ENCODE results near the gene MRPS18A.
"Not testable (repeated sequence)": the region's sequence is repeated elsewhere in the genome, so short reads cannot be mapped to it uniquely, and the experiment has no call there.

The MRPS18A gene

DNA sequence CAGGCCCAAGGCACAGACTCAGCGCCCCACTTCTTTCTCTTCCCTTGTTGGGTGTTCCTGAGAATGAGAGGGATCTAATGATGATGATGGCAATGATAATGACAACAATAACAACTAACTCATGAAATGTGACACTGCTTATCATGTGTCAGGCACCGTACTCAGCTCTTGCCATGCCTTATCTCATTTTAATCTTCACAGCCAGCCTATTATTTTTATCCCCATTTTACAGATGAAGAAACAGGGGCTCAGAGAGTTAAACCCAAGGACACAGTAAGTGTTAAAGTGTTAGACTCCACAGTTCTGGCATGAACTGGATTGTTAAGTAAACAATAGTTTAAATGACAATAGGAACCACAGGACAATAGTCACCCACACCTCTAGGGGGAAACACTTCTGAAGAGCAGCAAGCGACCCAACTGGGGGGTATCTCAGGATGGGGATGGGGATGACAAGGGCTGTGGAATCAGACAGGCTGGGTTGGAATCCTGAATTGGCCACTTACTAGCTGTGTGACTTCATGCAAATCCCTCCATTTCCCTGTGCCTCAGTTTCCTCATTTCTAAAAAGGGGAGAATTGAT is 30.3 kb downstream of the MRPS18A start:
- in situ Hi-C loops (cut with HindIII; ENCODE audit: low pct_ligation_motif_present, low pct_unique_long_range_greater_than_20kb, low sequenced_read_pairs): no loop called here
- no peak for DNase-seq

DNA sequence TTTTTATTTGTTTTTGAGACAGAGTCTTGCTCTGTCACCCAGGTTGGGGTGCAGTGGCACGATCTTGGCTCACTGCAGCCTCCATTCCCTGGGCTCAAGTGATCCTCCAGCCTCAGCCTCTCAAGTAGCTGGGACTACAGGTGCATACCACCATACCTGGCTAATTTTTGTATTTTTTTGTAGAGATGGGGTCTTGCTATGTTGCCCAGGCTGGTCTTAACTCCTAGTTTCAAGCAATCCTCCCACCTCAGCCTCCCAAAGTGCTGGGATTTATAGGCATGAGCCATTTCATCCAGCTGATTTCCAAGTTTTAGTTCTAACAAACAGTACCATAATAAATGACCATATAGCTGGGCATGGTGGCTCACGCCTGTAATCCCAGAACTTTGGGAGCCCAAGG is 34.8 kb downstream of the MRPS18A start:
- DNase-seq; in situ Hi-C loops (cut with HindIII; ENCODE audit: low pct_ligation_motif_present, low pct_unique_long_range_greater_than_20kb, low sequenced_read_pairs): not testable (repeated sequence)

DNA sequence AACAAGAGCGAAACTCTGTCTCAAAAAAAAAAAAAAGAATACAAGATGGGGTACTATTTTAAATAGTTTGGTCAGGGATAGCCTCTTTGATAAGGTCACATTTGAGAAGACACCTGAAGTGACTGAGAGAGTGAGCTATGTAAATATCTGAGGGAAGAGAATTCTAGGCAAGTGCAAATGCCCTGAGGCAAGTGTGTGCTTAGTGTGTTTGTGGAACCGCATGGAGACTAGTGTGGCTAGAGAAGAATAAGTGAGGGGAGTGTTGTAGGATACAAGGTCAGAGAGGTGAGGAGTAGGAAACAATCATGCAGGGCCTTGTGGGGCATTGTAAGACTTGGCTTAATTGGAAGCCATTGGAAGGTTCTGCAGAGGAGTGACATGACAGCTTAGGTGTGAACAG is 39.3 kb downstream of the MRPS18A start:
- DNase-seq: no peak

DNA sequence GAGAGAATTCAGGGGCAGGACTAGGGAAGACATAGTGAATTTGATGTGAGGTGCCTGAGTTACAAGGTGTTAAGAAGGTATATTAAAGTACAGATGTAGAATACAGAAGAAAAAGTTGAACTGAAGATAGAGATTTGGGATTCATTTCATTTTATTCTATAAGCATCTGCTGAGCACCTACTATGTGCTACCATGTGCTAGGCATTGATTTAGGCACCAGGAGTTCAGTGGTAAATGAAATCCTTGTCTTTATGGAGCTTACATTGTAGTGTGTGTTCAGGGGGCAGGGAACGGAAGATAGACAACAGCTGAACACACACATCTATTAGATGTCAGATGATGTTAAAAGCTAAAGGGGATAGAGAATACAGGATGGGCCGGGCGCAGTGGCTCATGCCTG is 40.0 kb downstream of the MRPS18A start:
- DNase-seq: no peak
- in situ Hi-C loops (cut with HindIII; ENCODE audit: low pct_ligation_motif_present, low pct_unique_long_range_greater_than_20kb, low sequenced_read_pairs): no loop called here

More for the DNA sequence above, 39.3 kb downstream of the MRPS18A start:
- in situ Hi-C loops (cut with HindIII; ENCODE audit: low pct_ligation_motif_present, low pct_unique_long_range_greater_than_20kb, low sequenced_read_pairs): no loop called here

DNA sequence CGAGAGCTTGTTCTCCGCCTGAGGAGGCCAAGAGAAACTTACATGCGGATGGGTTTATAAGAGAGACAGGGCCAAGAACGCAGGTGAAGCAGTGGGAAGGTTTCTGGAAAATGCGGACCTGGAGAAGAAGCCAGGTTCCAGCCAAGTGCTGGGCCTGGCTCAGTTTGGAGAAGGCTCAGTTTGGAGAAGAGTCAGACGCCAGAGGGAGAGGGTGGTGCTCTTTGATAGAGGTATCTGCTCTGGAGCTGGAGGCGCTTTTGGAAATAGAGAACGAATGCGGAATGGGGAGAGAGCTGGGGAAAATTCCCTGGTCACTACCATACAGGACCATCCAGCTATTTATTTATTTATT is 42.0 kb downstream of the MRPS18A start:
- DNase-seq: no peak
- in situ Hi-C loops (cut with HindIII; ENCODE audit: low pct_ligation_motif_present, low pct_unique_long_range_greater_than_20kb, low sequenced_read_pairs): no loop called here

DNA sequence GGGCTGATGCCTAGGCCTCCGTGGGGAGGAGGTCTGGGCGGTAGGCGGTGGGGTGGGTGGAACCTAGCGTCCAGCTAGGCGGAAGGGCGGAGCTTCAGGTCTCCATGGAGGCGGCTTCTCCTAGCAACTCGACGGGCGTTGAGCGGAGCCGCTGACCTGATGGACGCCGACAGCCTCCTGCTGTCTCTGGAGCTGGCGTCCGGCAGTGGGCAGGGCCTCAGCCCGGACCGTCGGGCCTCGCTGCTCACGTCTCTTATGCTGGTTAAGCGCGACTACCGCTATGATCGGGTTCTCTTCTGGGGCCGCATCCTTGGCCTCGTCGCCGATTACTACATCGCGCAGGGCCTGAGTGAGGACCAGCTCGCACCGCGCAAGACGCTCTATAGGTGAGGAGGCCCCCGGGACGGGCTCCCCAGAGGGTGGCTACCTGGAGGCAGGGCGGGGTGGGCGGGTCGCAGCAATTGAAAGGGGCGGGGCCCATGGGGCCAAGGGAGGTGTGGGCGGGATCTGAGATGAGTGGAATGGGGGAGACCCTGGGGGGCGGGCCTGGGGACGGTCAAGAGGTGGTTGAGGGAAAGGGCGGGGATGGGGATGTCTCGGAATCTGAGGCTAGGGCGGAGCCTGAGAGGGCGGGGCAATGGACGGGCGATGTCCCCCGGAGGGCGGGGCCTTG is 42.5 kb downstream of the MRPS18A start, which contains the start of gene RSPH9:
Gene RSPH9, plus strand, starts transcription at position 97 of the 673 bp plus-strand sequence. Its CDS starts 63 bp downstream, at position 160.
- in situ Hi-C loops (cut with HindIII; ENCODE audit: low pct_ligation_motif_present, low pct_unique_long_range_greater_than_20kb, low sequenced_read_pairs): no loop called here
- DNase-seq: peak; percentile 85

DNA sequence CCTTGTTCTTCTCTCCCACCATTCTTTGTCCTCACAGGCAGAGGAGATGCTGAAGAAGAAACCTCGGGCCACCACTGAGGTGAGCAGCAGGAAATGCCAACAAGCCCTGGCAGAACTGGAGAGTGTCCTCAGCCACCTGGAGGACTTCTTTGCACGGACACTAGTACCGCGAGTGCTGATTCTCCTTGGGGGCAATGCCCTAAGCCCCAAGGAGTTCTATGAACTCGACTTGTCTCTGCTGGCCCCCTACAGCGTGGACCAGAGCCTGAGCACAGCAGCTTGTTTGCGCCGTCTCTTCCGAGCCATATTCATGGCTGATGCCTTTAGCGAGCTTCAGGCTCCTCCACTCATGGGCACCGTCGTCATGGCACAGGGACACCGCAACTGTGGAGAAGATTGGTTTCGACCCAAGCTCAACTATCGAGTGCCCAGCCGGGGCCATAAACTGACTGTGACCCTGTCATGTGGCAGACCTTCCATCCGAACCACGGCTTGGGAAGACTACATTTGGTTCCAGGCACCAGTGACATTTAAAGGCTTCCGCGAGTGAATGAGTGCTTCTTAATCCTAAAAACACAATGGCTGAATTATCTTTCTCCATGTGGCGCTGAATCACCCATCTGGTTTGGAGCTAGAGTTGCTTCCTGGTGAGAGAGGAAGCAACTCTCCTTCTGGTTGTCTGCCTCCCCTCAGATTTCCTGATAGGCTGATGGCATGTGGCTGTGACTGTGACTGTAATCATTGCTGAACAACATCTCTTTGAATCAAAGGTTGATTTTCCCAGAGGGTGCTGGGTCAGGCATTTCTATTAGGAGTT is 47.4 kb downstream of the MRPS18A start:
- no peak for DNase-seq
- in situ Hi-C loops (cut with HindIII; ENCODE audit: low pct_ligation_motif_present, low pct_unique_long_range_greater_than_20kb, low sequenced_read_pairs): no loop called here

DNA sequence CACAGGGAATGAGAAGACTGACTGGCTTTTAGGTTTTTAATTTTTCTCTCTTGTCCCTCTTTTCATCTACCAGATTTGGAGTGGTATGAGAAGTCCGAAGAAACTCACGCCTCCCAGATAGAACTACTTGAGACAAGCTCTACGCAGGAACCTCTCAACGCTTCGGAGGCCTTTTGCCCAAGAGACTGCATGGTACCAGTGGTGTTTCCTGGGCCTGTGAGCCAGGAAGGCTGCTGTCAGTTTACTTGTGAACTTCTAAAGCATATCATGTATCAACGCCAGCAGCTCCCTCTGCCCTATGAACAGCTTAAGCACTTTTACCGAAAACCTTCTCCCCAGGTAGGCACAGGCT is 51.3 kb downstream of the MRPS18A start:
- no peak for DNase-seq
- in situ Hi-C loops (cut with HindIII; ENCODE audit: low pct_ligation_motif_present, low pct_unique_long_range_greater_than_20kb, low sequenced_read_pairs): no loop called here

DNA sequence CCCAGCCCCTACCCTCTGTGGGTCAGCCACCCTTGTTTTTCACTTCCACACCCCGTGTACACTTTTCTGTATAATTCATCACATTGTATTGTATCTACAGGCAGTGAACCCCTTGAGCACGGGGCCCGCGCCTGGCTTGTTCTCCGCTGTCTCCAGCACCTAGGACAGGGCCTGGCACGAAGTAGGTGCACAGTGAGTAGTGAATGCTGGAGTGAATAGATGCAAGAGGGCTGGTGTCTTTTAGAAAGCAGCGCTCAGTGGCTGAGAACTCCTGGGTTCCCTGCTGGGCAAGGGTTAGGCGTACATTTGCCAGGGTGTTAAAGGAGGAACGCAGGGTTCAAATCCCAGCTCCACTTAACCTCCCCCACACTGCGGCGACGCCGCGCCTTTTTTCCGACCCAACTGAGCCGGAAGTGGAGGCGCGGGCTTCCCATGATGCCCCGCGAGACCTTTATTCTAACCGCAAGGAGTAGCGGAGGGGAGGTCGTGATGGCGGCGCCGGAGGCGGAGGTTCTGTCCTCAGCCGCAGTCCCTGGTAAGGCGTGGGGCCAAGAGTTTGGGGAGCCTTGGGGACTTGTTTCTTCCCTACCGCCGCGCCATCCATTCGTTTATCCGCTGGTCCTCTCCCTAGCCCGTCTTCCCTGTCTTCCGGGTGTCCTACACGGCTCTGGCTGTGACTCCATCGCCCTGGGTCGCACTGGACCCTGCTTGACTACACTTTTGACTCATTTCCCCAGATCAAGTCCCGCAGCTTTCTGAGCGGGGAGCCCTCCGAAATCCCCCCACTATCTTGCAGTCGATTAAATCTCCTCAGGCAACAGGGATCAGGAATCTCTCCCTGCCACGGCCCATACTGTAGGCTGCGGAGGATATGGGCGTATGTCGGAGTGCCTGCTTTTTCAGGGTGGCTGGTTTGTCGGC is 51.9 kb downstream of the MRPS18A start, which contains the start of gene MAD2L1BP:
Gene MAD2L1BP, plus strand, starts transcription at position 454 of the 921 bp plus-strand sequence. Its CDS starts 36 bp downstream, at position 490.
- peak; percentile 76 for DNase-seq
- in situ Hi-C loops (cut with HindIII; ENCODE audit: low pct_ligation_motif_present, low pct_unique_long_range_greater_than_20kb, low sequenced_read_pairs): no loop called here

DNA sequence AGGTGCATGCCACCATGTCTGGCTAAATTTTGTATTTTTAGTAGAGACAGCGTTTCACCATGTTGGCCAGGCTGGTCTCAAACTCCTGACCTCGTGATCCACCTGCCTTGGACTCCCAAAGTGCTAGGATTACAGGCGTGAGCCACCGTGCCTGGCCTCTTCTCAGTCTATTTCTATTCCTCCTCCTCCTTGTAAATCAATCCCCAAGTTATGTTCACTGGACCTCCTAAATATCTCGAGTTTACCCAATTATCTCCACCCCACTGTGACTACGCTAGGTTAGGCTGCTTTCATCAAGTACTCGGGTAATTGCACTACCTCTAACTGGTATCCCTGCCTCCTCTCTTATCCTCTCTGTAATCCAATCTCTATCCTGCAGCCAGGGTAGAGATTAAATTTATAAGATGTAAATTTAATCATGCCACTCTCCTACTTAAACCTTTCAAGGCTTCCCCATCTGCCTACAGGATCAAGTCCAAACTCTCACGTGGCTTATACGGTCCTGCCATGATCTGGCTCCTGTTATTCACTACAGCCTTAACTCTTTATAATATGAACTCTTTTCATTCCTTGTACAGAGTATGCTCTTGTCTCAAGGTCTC is 52.8 kb downstream of the MRPS18A start:
- in situ Hi-C loops (cut with HindIII; ENCODE audit: low pct_ligation_motif_present, low pct_unique_long_range_greater_than_20kb, low sequenced_read_pairs): no loop called here
- DNase-seq: no peak

DNA sequence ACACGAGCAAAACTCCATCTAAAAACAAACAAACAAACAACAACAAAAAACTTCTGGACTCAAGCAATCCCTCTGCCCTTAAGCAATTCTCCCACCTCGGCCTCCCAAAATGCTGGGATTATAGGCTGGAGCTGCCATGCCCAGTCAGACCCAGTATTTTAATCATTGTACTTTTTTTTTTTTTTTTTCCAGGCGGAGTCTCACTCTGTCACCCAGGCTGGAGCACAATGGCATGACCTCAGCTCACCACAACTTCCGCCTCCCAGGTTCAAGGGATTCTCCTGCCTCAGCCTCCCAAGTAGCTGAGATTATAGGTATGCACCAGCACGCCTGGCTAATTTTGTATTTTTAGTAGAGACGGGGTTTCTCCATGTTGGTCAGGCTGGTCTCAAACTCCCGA is 54.6 kb downstream of the MRPS18A start:
- DNase-seq; in situ Hi-C loops (cut with HindIII; ENCODE audit: low pct_ligation_motif_present, low pct_unique_long_range_greater_than_20kb, low sequenced_read_pairs): not testable (repeated sequence)

DNA sequence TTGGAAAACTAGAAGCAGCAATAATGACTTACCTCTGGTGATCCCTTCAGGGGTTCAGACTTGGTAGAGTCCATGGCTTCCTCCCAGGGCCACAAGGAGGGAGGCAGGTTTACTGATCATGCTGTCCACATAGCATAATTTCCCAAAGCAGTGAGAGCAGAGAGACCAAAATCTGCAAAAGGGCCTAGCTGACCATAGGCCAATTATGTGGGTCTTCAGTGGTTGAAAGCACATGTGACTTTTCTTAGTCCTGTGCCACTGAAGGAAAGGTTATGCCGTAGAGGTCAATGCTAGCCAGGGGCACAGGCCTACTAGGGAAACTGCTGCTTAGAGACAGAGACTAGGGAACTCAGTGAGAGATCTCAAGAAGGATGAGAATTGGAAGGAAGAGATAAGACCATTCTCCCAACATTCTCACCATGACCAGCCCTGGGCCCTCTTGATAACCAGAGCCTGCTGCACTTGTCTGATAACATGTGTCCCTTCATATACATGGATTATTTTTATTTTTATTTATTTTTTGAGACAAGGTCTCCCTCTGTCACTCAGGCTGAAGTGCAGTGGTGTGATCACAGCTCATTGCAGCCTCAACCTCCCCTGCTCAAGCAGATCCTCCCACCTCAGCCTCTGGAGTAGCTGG is 56.5 kb downstream of the MRPS18A start:
- DNase-seq: no peak

DNA sequence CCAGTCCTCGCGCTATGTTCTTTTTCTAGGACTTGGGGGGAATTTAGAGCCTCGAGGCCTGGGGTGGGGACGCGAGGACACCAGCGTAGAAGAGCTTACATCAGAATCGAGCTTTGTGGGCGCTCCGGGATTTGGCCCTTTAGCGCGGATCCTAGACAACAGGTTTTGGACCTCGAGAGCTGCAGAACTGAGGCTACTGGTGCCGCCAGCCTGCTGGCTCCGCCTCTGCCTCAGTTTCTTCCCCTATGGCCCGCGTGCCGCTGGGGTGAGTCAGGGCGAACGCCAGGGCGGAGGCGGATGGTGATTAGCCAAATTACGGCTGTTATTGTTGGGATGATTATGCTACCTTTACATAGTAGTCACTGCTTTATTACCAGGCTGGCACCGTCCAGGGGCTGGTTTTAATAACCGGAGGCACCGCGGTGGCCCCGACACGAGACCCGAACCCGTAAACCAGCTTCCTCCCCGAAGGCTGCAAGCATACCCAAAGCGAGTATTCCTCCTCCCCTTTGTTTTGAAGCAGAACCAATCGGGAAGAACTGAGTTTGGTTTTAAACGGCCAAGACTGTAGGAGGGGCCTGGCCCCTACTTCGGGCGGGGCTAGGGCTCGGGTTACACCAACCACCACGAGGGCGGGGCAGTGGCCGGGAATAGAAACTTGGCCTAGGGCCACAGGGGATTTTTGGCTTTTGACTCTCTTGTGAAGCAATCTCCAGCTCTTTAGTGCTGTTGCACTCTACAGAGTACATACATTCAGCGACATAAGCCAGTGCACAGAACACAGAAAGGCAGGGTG is 57.9 kb downstream of the MRPS18A start:
- in situ Hi-C loops (cut with HindIII; ENCODE audit: low pct_ligation_motif_present, low pct_unique_long_range_greater_than_20kb, low sequenced_read_pairs): no loop called here
- peak; percentile 96 for DNase-seq

More for the DNA sequence above, 56.5 kb downstream of the MRPS18A start:
- in situ Hi-C loops (cut with HindIII; ENCODE audit: low pct_ligation_motif_present, low pct_unique_long_range_greater_than_20kb, low sequenced_read_pairs): no loop called here

DNA sequence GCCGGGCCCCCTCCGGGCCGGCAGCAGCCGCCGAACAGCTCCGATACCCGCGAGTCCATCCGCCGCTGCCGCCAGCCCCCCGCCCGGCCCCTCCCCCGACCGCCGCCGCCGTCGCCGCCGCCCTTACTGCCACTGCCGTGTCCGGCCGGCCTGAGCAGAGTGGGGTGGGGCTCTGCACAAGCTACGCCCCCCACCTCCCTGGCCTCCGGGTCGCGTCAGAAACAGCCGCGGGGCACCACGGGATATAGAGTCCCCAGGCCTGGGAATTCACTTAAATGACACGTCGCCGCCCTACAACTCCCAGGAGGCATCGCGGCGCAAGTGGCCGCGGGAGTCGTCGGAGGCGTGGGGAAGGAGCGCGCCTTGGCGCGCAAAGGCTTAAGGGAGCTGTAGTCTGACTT is 58.5 kb downstream of the MRPS18A start, which contains the start of gene GTPBP2:
Gene GTPBP2, minus strand, starts transcription at position 161 of the 401 bp plus-strand sequence. Its CDS starts 102 bp downstream, at position 59.
- DNase-seq: peak; percentile 97
- in situ Hi-C loops (cut with HindIII; ENCODE audit: low pct_ligation_motif_present, low pct_unique_long_range_greater_than_20kb, low sequenced_read_pairs): no loop called here

DNA sequence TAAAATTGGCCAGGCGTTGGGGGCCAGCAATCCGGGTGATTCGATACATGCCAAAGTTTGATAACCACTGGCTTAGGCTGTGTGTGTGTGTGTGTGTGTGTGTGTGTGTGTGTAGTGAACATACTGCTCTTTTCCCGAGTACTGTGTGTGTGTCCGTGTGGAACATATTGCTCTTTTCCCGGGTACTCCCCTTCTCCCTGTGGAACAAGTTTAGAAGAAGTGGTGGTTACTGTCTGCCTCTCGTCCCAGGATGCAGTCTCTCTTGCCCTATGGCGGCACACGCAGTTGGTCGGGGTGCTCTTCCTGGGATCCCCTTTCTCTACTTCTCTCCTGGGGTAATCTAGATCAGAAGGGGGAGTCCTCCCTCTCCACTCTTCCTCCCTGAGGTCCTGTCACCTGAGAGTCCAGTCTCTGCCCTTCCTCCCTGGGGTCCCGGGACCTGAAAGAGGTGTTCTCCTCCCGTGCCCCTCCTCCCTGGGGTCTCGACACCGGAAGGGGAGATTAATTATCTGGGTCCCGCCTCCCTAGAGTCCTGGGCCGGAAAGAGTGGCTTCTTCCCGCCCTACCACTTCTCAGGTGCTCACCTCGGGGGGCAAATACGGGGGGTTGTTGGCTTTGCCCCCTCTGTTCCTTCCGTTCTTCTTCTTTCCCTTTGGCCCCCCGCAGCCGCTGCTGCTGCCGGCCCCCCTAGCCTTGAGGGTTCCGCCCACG is 59.0 kb downstream of the MRPS18A start:
- in situ Hi-C loops (cut with HindIII; ENCODE audit: low pct_ligation_motif_present, low pct_unique_long_range_greater_than_20kb, low sequenced_read_pairs): no loop called here
- DNase-seq: peak; percentile 57

All from ACHN (cell line).